KMS-11 (cell line): ENCODE data around the gene CHST2.
"Not testable (repeated sequence)": the region's sequence is repeated elsewhere in the genome, so short reads cannot be mapped to it uniquely, and the experiment has no call there.

ENCODE experiments used
- H2AFZ ChIP-seq: fragments of 200-600 bp; sonication (generic); 2 replicates; pipeline ENCODE4 v1.6.1; 2016; ENCODE audit warnings: antibody characterized with exemption, mixed run types, low read depth
- H3K27ac ChIP-seq: fragments of 200-600 bp; sonication (generic); 2 replicates; pipeline ENCODE4 v1.6.1; 2016; ENCODE audit warnings: mild to moderate bottlenecking, mixed run types
- H3K27me3 ChIP-seq: fragments of 200-600 bp; sonication (generic); 2 replicates; pipeline ENCODE4 v1.6.1; 2017; ENCODE audit warnings: mild to moderate bottlenecking, low read depth, mixed run types, moderate library complexity; ENCODE audit not compliant: insufficient read depth
- H3K36me3 ChIP-seq: fragments of 200-600 bp; sonication (generic); 2 replicates; pipeline ENCODE4 v1.6.1; 2017; ENCODE audit warnings: mild to moderate bottlenecking, mixed run types; ENCODE audit not compliant: insufficient read depth
- H3K4me1 ChIP-seq: fragments of 200-600 bp; sonication (generic); 2 replicates; pipeline ENCODE4 v1.6.1; 2016; ENCODE audit warnings: mild to moderate bottlenecking, low read depth, mixed run types; ENCODE audit not compliant: poor library complexity, severe bottlenecking
- H3K4me2 ChIP-seq: fragments of 200-600 bp; sonication (generic); 2 replicates; pipeline ENCODE4 v1.7.0; 2016; ENCODE audit warnings: mild to moderate bottlenecking, mixed run types
- H3K4me3 ChIP-seq: fragments of 200-600 bp; sonication (generic); IDR thresholded peaks from 2 replicates; pipeline ENCODE4 v1.6.1; 2017; ENCODE audit warnings: low read depth, low read length, mixed read lengths; ENCODE audit not compliant: insufficient read depth
- H3K79me2 ChIP-seq: fragments of 200-600 bp; sonication (generic); 2 replicates; pipeline ENCODE4 v1.6.1; 2016; ENCODE audit warnings: low read depth, mixed run types; ENCODE audit not compliant: insufficient read depth
- H3K9ac ChIP-seq: fragments of 200-600 bp; sonication (generic); 2 replicates; pipeline ENCODE4 v1.6.1; 2016; ENCODE audit warnings: mild to moderate bottlenecking, mixed run types
- H4K20me1 ChIP-seq: fragments of 200-600 bp; sonication (generic); 2 replicates; pipeline ENCODE4 v1.6.1; 2016; ENCODE audit warnings: mild to moderate bottlenecking, mixed run types; ENCODE audit not compliant: insufficient read depth
- CTCF ChIP-seq: fragments of 200-600 bp; sonication (generic); conservative IDR thresholded peaks from 2 replicates; pipeline ENCODE4 v1.6.1; 2017; ENCODE audit warnings: low read depth, mild to moderate bottlenecking, antibody characterized with exemption, low read length, moderate library complexity, mixed read lengths

CHST2 gene

GRCh38 chr3:143119009-143119914 is at the start of gene CHST2:
TSS of gene CHST2 (plus strand) at chr3:143119771. CDS start at chr3:143120817, 1,046 bp downstream.
- Histone ChIP-seq H4K20me1 (no peaks in the 10 kb centered on the region), H3K79me2 (no peaks in the 10 kb centered on the region), H3K9ac (peak within 1 kb of the TSS; percentile 52), H3K36me3 (no peaks in the 10 kb centered on the region), H3K4me2 (peak within 1 kb of the TSS; percentile 72), H3K27me3 (no peaks in the 10 kb centered on the region), H3K4me1 (peaks cover 6% of the 10 kb centered on the region), H2AFZ (peak within 1 kb of the TSS; percentile 100), H3K27ac (peak within 1 kb of the TSS; percentile 60), H3K4me3 (peak within 1 kb of the TSS; percentile 80)
- TF ChIP-seq CTCF = no peak

GRCh38 chr3:143070977-143071551 is 48.5 kb upstream of the CHST2 start:
- Histone ChIP-seq H3K27ac (no peak overlapping the region), H2AFZ (no peak overlapping the region), H3K36me3 (no peaks in the 10 kb centered on the region), H3K79me2 (no peaks in the 10 kb centered on the region), H4K20me1 (no peaks in the 10 kb centered on the region), H3K4me2 (no peak overlapping the region), H3K9ac (no peak overlapping the region), H3K4me1 (no peaks in the 10 kb centered on the region), H3K27me3 (no peaks in the 10 kb centered on the region), H3K4me3 (no peak overlapping the region)
- TF ChIP-seq CTCF = no peak

- TF ChIP-seq CTCF = no peak
- H3K4me2 ChIP-seq = no peak overlapping the region
- H3K4me3 ChIP-seq = no peak overlapping the region
- H3K4me1 ChIP-seq = no peaks in the 10 kb centered on the region
- H2AFZ ChIP-seq = no peak overlapping the region
- H3K9ac ChIP-seq = no peak overlapping the region
- no peaks in the 10 kb centered on the region for H3K79me2 ChIP-seq
- no peaks in the 10 kb centered on the region for H3K36me3 ChIP-seq
- no peaks in the 10 kb centered on the region for H4K20me1 ChIP-seq
- no peaks in the 10 kb centered on the region for H3K27me3 ChIP-seq
- no peak overlapping the region for H3K27ac ChIP-seq
These were observed 47.8 kb upstream of the CHST2 start for GRCh38 chr3:143071776-143072175.

- H3K4me3 ChIP-seq, H2AFZ ChIP-seq, H3K79me2 ChIP-seq, H3K4me2 ChIP-seq, H4K20me1 ChIP-seq, H3K9ac ChIP-seq, H3K36me3 ChIP-seq, H3K4me1 ChIP-seq, H3K27ac ChIP-seq, H3K27me3 ChIP-seq: not testable (repeated sequence)
These were observed 47.1 kb upstream of the CHST2 start for GRCh38 chr3:143072298-143073020.

- H3K27me3 ChIP-seq, H4K20me1 ChIP-seq: not testable (repeated sequence)
These were observed 46.0 kb upstream of the CHST2 start for GRCh38 chr3:143073541-143073940.

GRCh38 chr3:143073983-143074382 is 45.6 kb upstream of the CHST2 start:
- H3K79me2 ChIP-seq, H3K4me3 ChIP-seq, H3K9ac ChIP-seq, H2AFZ ChIP-seq, H3K36me3 ChIP-seq, H3K27me3 ChIP-seq, H3K27ac ChIP-seq, H3K4me2 ChIP-seq, H3K4me1 ChIP-seq, H4K20me1 ChIP-seq: not testable (repeated sequence)

More at GRCh38 chr3:143073541-143073940, 46.0 kb upstream of the CHST2 start:
- not testable (repeated sequence) for H3K36me3 ChIP-seq, H3K79me2 ChIP-seq, H3K4me3 ChIP-seq, H3K4me2 ChIP-seq, H3K4me1 ChIP-seq, H2AFZ ChIP-seq, H3K9ac ChIP-seq, H3K27ac ChIP-seq
